Thyroid gland (tissue), 4 donors: ENCODE data around the gene DSP. TPM values are rescaled to one million over a fixed set of nuclear protein-coding genes. Genes with fewer than 3 reads are reported as not detected.

Source experiments
- DNase-seq, 2 donors: peaks; one replicate each; pipeline ENCODE4 v3.0.0-alpha.2; 2019
- H3K27ac ChIP-seq, 3 donors: fragments of 200-600 bp; sonication (generic); 1 replicate in 2 of 3; 2 replicates in 1 of 3; pipeline ENCODE4 v1.5.1; 2016 to 2019; ENCODE audit warnings: mild to moderate bottlenecking in 1 of 3, moderate library complexity in 1 of 3
- H3K27me3 ChIP-seq: fragments of 200-600 bp; sonication (generic); one replicate; pipeline ENCODE4 v1.5.1; 2019
- H3K36me3 ChIP-seq, 2 donors: fragments of 200-600 bp; sonication (generic); one replicate each; pipeline ENCODE4 v1.5.1; 2016 to 2019
- H3K4me1 ChIP-seq, 2 donors: fragments of 200-600 bp; sonication (generic); one replicate each; pipeline ENCODE4 v1.5.1; 2017 to 2019
- H3K4me3 ChIP-seq, 3 donors: fragments of 200-600 bp; sonication (generic); replicated peaks in 1 of 3; 1 replicate in 2 of 3; 2 replicates in 1 of 3; pipeline ENCODE4 v1.5.1; 2016; ENCODE audit warnings: mild to moderate bottlenecking in 1 of 3
- H3K9me3 ChIP-seq: fragments of 200-600 bp; sonication (generic); one replicate; pipeline ENCODE4 v1.5.1; 2017
- CTCF ChIP-seq, 6 experiments: fragments of 200-600 bp in 3 of 6; fragments of 450-650 bp in 3 of 6; sonication (generic) in 3 of 6; IDR thresholded peaks; one replicate each; pipeline ENCODE4 v1.5.1; 2016 to 2019; ENCODE audit warnings: antibody characterized with exemption in 6 of 6, mild to moderate bottlenecking in 2 of 6, inconsistent platforms in 1 of 6, moderate library complexity in 1 of 6
- POLR2A ChIP-seq, 2 donors: fragments of 450-650 bp; IDR thresholded peaks; one replicate each; pipeline ENCODE4 v1.6.1; 2017; ENCODE audit warnings: antibody characterized with exemption in 2 of 2, mild to moderate bottlenecking in 2 of 2, moderate library complexity in 1 of 2
- WGBS, 2 donors: methylation state at CpG; one replicate each; pipeline ENCODE4 v1.1.5; 2017; 5-methylcytosine and 5-hydroxymethylcytosine counted together
- intact Hi-C: fragments of 100-400 bp; cut with DNase I; formaldehyde crosslinking; loops from one replicate; pipeline ENCODE4 v1.15.1; 2023
- total RNA-seq, 4 donors: library from RNA; depleted of rRNA; stranded (reverse); fragments of >200 nt; gene quantifications; one replicate each; pipeline ENCODE4 v1.2.3, GENCODE V29; 2016

The DSP gene
- total RNA-seq, 4 donors from 2014 or later = 122 to 176 (median 145) TPM

- TF ChIP-seq POLR2A (IDR thresholded peaks at IDR 0.05) = no peak
- TF ChIP-seq CTCF (IDR thresholded peaks at IDR 0.05) = no peak
- intact Hi-C loops = no loop called here
- WGBS, 2 donors = 89 to 91% methylated on average over 10 of the region's 10 CpGs
- H3K4me3 ChIP-seq = no peak overlapping the region
- H3K9me3 ChIP-seq = no peaks in the 10 kb centered on the region
- DNase-seq = no peak
- H3K4me1 ChIP-seq = peaks cover 0 to 10% of the 10 kb centered on the region in 2 donors
- H3K36me3 ChIP-seq = no peaks in the 10 kb centered on the region
- H3K27ac ChIP-seq = no peak overlapping the region
- H3K27me3 ChIP-seq = no peaks in the 10 kb centered on the region
Measured at GRCh38 chr6:7500752-7501282, 40.7 kb upstream of the DSP start.

- no peaks in the 10 kb centered on the region for H3K27me3 ChIP-seq
- intact Hi-C loops = no loop called here
- 66 to 77% methylated on average over 11 of the region's 11 CpGs for WGBS, 2 donors
- no peak overlapping the region for H3K4me3 ChIP-seq
- H3K27ac ChIP-seq = no peak overlapping the region
- no peaks in the 10 kb centered on the region for H3K36me3 ChIP-seq
- H3K4me1 ChIP-seq = peaks cover 0 to 14% of the 10 kb centered on the region in 2 donors
- TF ChIP-seq CTCF (IDR thresholded peaks at IDR 0.05) (no peak), POLR2A (IDR thresholded peaks at IDR 0.05) (no peak)
- H3K9me3 ChIP-seq = no peaks in the 10 kb centered on the region
- no peak for DNase-seq
Measured at GRCh38 chr6:7502743-7503142, 38.7 kb upstream of the DSP start.

GRCh38 chr6:7504041-7504440, 37.4 kb upstream of the DSP start:
- Histone ChIP-seq H3K9me3 (no peaks in the 10 kb centered on the region), H3K4me3 (no peak overlapping the region), H3K36me3 (no peaks in the 10 kb centered on the region), H3K4me1 (peaks cover 0 to 14% of the 10 kb centered on the region in 2 donors), H3K27ac (no peak overlapping the region), H3K27me3 (no peaks in the 10 kb centered on the region)
- no peak for DNase-seq
- no peak for TF ChIP-seq POLR2A (IDR thresholded peaks at IDR 0.05)
- TF ChIP-seq CTCF (IDR thresholded peaks at IDR 0.05) = no peak
- intact Hi-C loops = no loop called here
- WGBS, 2 donors = 72 to 94% methylated on average over 6 of the region's 6 CpGs

DNA sequence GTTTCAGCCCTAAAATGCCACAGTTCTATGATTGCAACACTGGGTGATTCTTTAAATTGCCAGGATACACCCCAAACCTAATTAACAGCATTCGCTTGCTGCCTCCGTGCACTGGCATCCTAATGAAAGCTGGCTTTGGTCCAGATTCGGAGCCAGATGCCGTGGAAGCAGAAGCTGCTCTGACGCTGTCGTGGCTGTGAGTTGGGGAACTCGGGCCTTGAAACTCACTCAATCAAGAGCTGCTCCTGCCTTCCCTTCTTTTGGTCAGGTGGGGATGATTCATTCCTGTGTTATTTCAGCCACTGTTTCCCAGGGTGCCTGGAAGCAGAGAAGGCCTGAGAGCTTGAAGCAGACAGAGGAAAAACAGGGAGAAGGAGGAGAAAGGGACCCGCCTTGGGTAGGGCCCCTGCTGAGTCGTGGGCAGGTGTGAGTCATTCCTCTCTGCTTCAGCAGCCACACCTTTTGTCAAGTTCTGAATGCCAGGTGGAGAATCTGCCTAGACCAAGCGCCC, 36.2 kb upstream of the DSP start:
- Histone ChIP-seq H3K27me3 (no peaks in the 10 kb centered on the region), H3K4me1 (peaks cover 0 to 14% of the 10 kb centered on the region in 2 donors), H3K27ac (peak overlapping the region; percentile 29 to 75 (median 71)), H3K36me3 (no peaks in the 10 kb centered on the region), H3K4me3 (no peak overlapping the region), H3K9me3 (no peaks in the 10 kb centered on the region)
- DNase-seq = peak; percentile 83 to 86
- intact Hi-C loops = no loop called here
- TF ChIP-seq CTCF (IDR thresholded peaks at IDR 0.05) (no peak), POLR2A (IDR thresholded peaks at IDR 0.05) (peak in 1 of 2 donors; percentile 27)
- 14 to 25% methylated on average over 10 of the region's 10 CpGs for WGBS, 2 donors

- intact Hi-C loops = no loop called here
- Histone ChIP-seq H3K27me3 (no peaks in the 10 kb centered on the region), H3K36me3 (no peaks in the 10 kb centered on the region), H3K4me1 (peaks cover 0 to 14% of the 10 kb centered on the region in 2 donors), H3K9me3 (no peaks in the 10 kb centered on the region), H3K27ac (no peak overlapping the region), H3K4me3 (no peak overlapping the region)
- no peak for DNase-seq
- WGBS, 2 donors = 94% methylated on average over 6 of the region's 6 CpGs
- TF ChIP-seq POLR2A (IDR thresholded peaks at IDR 0.05) (no peak), CTCF (IDR thresholded peaks at IDR 0.05) (no peak)
Measured at GRCh38 chr6:7507600-7507999, 33.9 kb upstream of the DSP start.
